ENCODE data around the gene PTPN22. TPM values are rescaled to one million over a fixed set of nuclear protein-coding genes. Genes with fewer than 3 reads are reported as not detected.

The PTPN22 gene
- 1 to 10 TPM in 2 of 4 donors, under 1 TPM in 2; 0.27 to 1.4 (median 1.1) TPM for total RNA-seq

- ATAC-seq: peak; percentile 75
- WGBS, 2 donors (ENCODE audit: low coverage in 1 of 2): 71 to 74% methylated on average over 2 of the region's 4 CpGs
- TF ChIP-seq POLR2AphosphoS5 (IDR thresholded peaks at IDR 0.05) (no peak), CTCF (IDR thresholded peaks at IDR 0.05) (no peak), POLR2A (IDR thresholded peaks at IDR 0.05) (no peak), EP300 (IDR thresholded peaks at IDR 0.05) (no peak)
- Histone ChIP-seq H3K9me3 (no peaks in the 10 kb centered on the region), H3K4me3 (no peak within 1 kb of the TSS), H3K27ac (peak within 1 kb of the TSS in 3 of 4 donors; percentile 10 to 34 (median 17)), H3K4me1 (no peaks in the 10 kb centered on the region), H3K27me3 (no peaks in the 10 kb centered on the region), H3K36me3 (no peaks in the 10 kb centered on the region)
These were observed at the start of gene PTPN22 for GRCh38 chr1:113871597-113872113. PTPN22 (minus strand) TSS chr1:113871712.

- TF ChIP-seq EP300 (IDR thresholded peaks at IDR 0.05): no peak
- no peak for TF ChIP-seq POLR2AphosphoS5 (IDR thresholded peaks at IDR 0.05)
- TF ChIP-seq CTCF (IDR thresholded peaks at IDR 0.05): no peak
- no peak for TF ChIP-seq POLR2A (IDR thresholded peaks at IDR 0.05)
- Histone ChIP-seq H3K27ac (no peak overlapping the region), H3K9me3 (no peaks in the 10 kb centered on the region), H3K36me3 (no peaks in the 10 kb centered on the region), H3K27me3 (no peaks in the 10 kb centered on the region), H3K4me3 (no peak overlapping the region), H3K4me1 (peaks cover under 1 to 2% (median 2%) of the 10 kb centered on the region in 3 donors)
- no peak for ATAC-seq
These were observed 46.7 kb upstream of the PTPN22 start for GRCh38 chr1:113918243-113918642.

GRCh38 chr1:113917400-113918082, 46.0 kb upstream of the PTPN22 start:
- no peak overlapping the region for H3K4me3 ChIP-seq
- H3K27me3 ChIP-seq: no peaks in the 10 kb centered on the region
- no peaks in the 10 kb centered on the region for H3K36me3 ChIP-seq
- H3K27ac ChIP-seq: no peak overlapping the region
- no peak for TF ChIP-seq POLR2AphosphoS5 (IDR thresholded peaks at IDR 0.05)
- 83 to 85% methylated on average over 2 of the region's 2 CpGs for WGBS, 2 donors (ENCODE audit: low coverage in 1 of 2)
- peaks cover 3 to 9% (median 8%) of the 10 kb centered on the region in 3 donors for H3K4me1 ChIP-seq
- ATAC-seq: no peak
- no peaks in the 10 kb centered on the region for H3K9me3 ChIP-seq

- Histone ChIP-seq H3K27me3 (no peaks in the 10 kb centered on the region), H3K4me3 (no peak overlapping the region), H3K9me3 (no peaks in the 10 kb centered on the region), H3K36me3 (peaks cover 0 to 2% of the 10 kb centered on the region in 2 donors), H3K4me1 (peaks cover 3 to 15% (median 8%) of the 10 kb centered on the region in 3 donors), H3K27ac (no peak overlapping the region)
- 100% methylated on average over 4 of the region's 5 CpGs; no CpG with 5 or more reads in 1 of the 2 donors for WGBS, 2 donors (ENCODE audit: low coverage in 1 of 2)
- TF ChIP-seq POLR2A (IDR thresholded peaks at IDR 0.05) (no peak), POLR2AphosphoS5 (IDR thresholded peaks at IDR 0.05) (no peak), CTCF (IDR thresholded peaks at IDR 0.05) (no peak), EP300 (IDR thresholded peaks at IDR 0.05) (no peak)
- no peak for ATAC-seq
These were observed 45.5 kb upstream of the PTPN22 start for GRCh38 chr1:113916974-113917373.

- TF ChIP-seq CTCF (IDR thresholded peaks at IDR 0.05) (no peak), POLR2AphosphoS5 (IDR thresholded peaks at IDR 0.05) (no peak), POLR2A (IDR thresholded peaks at IDR 0.05) (no peak), EP300 (IDR thresholded peaks at IDR 0.05) (no peak)
- H3K36me3 ChIP-seq: peaks cover 0 to 26% of the 10 kb centered on the region in 2 donors
- H3K9me3 ChIP-seq: no peaks in the 10 kb centered on the region
- peaks cover 3 to 17% (median 8%) of the 10 kb centered on the region in 3 donors for H3K4me1 ChIP-seq
- H3K27me3 ChIP-seq: no peaks in the 10 kb centered on the region
- no peak overlapping the region for H3K4me3 ChIP-seq
- 85 to 88% methylated on average over 4 to 5 of the region's 5 CpGs for WGBS, 2 donors (ENCODE audit: low coverage in 1 of 2)
- ATAC-seq: no peak
- no peak overlapping the region for H3K27ac ChIP-seq
These were observed 42.6 kb upstream of the PTPN22 start for GRCh38 chr1:113913887-113914664.
